Mesothelial cell of epicardium (in vitro differentiated cells): ENCODE data around the gene PRPF40A. TPM values are rescaled to one million over a fixed set of nuclear protein-coding genes. Genes with fewer than 3 reads are reported as not detected.
A peak's percentile ranks its signal among the peaks of the same experiment; 100 is the strongest.

Source experiments
- DNase-seq, 2 experiments: peaks; one replicate each; pipeline ENCODE4 v3.0.0; 2021; ENCODE audit warnings: low spot score in 2 of 2; ENCODE audit not compliant: unreplicated experiment in 2 of 2
- H3K27ac Mint-ChIP-seq: 2 replicates; pipeline ENCODE4 v1.8.0; 2021; ENCODE audit warnings: mixed read lengths
- H3K27me3 Mint-ChIP-seq: 2 replicates; pipeline ENCODE4 v1.8.0; 2021; ENCODE audit warnings: low read depth, mixed read lengths
- H3K36me3 Mint-ChIP-seq: 2 replicates; pipeline ENCODE4 v1.8.0; 2021; ENCODE audit warnings: mixed read lengths
- H3K4me1 Mint-ChIP-seq: 2 replicates; pipeline ENCODE4 v1.8.0; 2021; ENCODE audit warnings: mixed read lengths
- H3K4me3 Mint-ChIP-seq: 2 replicates; pipeline ENCODE4 v1.8.0; 2021; ENCODE audit warnings: mild to moderate bottlenecking, moderate library complexity, mixed read lengths
- H3K9me3 Mint-ChIP-seq: 2 replicates; pipeline ENCODE4 v1.8.0; 2021; ENCODE audit warnings: mixed read lengths
- CTCF ChIP-seq: fragments of 200-600 bp; sonication (generic); IDR thresholded peaks from one replicate; pipeline ENCODE4 v1.5.0; 2021; ENCODE audit warnings: antibody characterized with exemption; ENCODE audit not compliant: unreplicated experiment
- total RNA-seq: library from RNA; stranded (reverse); gene quantifications from 3 replicates; pipeline ENCODE4 v1.2.1, GENCODE V29; 2021

Gene PRPF40A
- total RNA-seq, 1 donor from 2014 or later, result 134 TPM

GRCh38 chr2:152695763-152696162 lies 21.5 kb downstream of the PRPF40A start:
- no peak for DNase-seq
- Mint-ChIP-seq H3K27me3 (no peaks in the 10 kb centered on the region), H3K9me3 (no peaks in the 10 kb centered on the region), H3K4me3 (no peak overlapping the region), H3K27ac (peak overlapping the region; percentile 3), H3K36me3 (peaks cover 11% of the 10 kb centered on the region), H3K4me1 (peaks cover 16% of the 10 kb centered on the region)
- TF ChIP-seq CTCF, result no peak

GRCh38 chr2:152694161-152694661 lies 23.1 kb downstream of the PRPF40A start:
- peaks cover 16% of the 10 kb centered on the region for H3K4me1 Mint-ChIP-seq
- DNase-seq, result no peak
- H3K27me3 Mint-ChIP-seq, result no peaks in the 10 kb centered on the region
- no peak for TF ChIP-seq CTCF
- peak overlapping the region; percentile 89 for H3K27ac Mint-ChIP-seq
- no peaks in the 10 kb centered on the region for H3K9me3 Mint-ChIP-seq
- no peak overlapping the region for H3K4me3 Mint-ChIP-seq
- H3K36me3 Mint-ChIP-seq, result peaks cover 9% of the 10 kb centered on the region

- Mint-ChIP-seq H3K9me3 (no peaks in the 10 kb centered on the region), H3K4me1 (peaks cover 16% of the 10 kb centered on the region), H3K36me3 (peaks cover 9% of the 10 kb centered on the region), H3K27me3 (no peaks in the 10 kb centered on the region), H3K4me3 (no peak overlapping the region), H3K27ac (no peak overlapping the region)
- no peak for TF ChIP-seq CTCF
- DNase-seq, result no peak
These were observed 24.2 kb downstream of the PRPF40A start for GRCh38 chr2:152693033-152693432.

- TF ChIP-seq CTCF, result no peak
- peaks cover 1% of the 10 kb centered on the region for H3K4me1 Mint-ChIP-seq
- H3K36me3 Mint-ChIP-seq, result peaks cover 30% of the 10 kb centered on the region
- peaks cover 3% of the 10 kb centered on the region for H3K9me3 Mint-ChIP-seq
- no peak for DNase-seq
- H3K27ac Mint-ChIP-seq, result peak overlapping the region; percentile 54
- H3K27me3 Mint-ChIP-seq, result no peaks in the 10 kb centered on the region
- no peak overlapping the region for H3K4me3 Mint-ChIP-seq
These were observed 30.9 kb downstream of the PRPF40A start for GRCh38 chr2:152686321-152686720.

GRCh38 chr2:152683400-152683799 lies 33.9 kb downstream of the PRPF40A start:
- peaks cover 4% of the 10 kb centered on the region for H3K4me1 Mint-ChIP-seq
- H3K4me3 Mint-ChIP-seq, result no peak overlapping the region
- no peak for DNase-seq
- no peaks in the 10 kb centered on the region for H3K27me3 Mint-ChIP-seq
- H3K36me3 Mint-ChIP-seq, result peaks cover 42% of the 10 kb centered on the region
- no peak for TF ChIP-seq CTCF
- peaks cover 3% of the 10 kb centered on the region for H3K9me3 Mint-ChIP-seq
- no peak overlapping the region for H3K27ac Mint-ChIP-seq

- H3K4me1 Mint-ChIP-seq, result peaks cover 4% of the 10 kb centered on the region
- no peak overlapping the region for H3K4me3 Mint-ChIP-seq
- H3K36me3 Mint-ChIP-seq, result peaks cover 42% of the 10 kb centered on the region
- H3K27ac Mint-ChIP-seq, result no peak overlapping the region
- peaks cover 3% of the 10 kb centered on the region for H3K9me3 Mint-ChIP-seq
- no peaks in the 10 kb centered on the region for H3K27me3 Mint-ChIP-seq
- TF ChIP-seq CTCF, result no peak
- no peak for DNase-seq
These were observed 34.6 kb downstream of the PRPF40A start for GRCh38 chr2:152682663-152683062.
